ENCODE data around the gene BAG2.

- TF ChIP-seq CEBPB (IDR thresholded peaks at IDR 0.05; ENCODE audit: borderline replicate concordance in 1 of 2, low read depth in 2 of 2, low read length in 2 of 2) (no peak), NFYA (IDR thresholded peaks at IDR 0.05; ENCODE audit: borderline replicate concordance, low read depth, low read length) (no peak), MTA2 (IDR thresholded peaks at IDR 0.05; ENCODE audit: low read depth) (no peak), EGR1 (IDR thresholded peaks at IDR 0.05; ENCODE audit: borderline replicate concordance in 1 of 2, low read depth in 2 of 2, low read length in 2 of 2) (no peak), RAD51 (IDR thresholded peaks at IDR 0.05) (no peak), NFXL1 (IDR thresholded peaks at IDR 0.05; ENCODE audit: borderline replicate concordance) (no peak), CTCF (IDR thresholded peaks at IDR 0.05 in 2 of 3, conservative IDR thresholded peaks at IDR 0.05 in 1 of 3; ENCODE audit: control insufficient read depth in 2 of 3, extremely low read depth in 1 of 3, insufficient read depth in 1 of 3, low read depth in 3 of 3, low read length in 3 of 3) (no peak), HCFC1 (IDR thresholded peaks at IDR 0.05; ENCODE audit: low read length) (no peak), SUZ12 (IDR thresholded peaks at IDR 0.05; ENCODE audit: unreplicated experiment) (no peak), E2F4 (IDR thresholded peaks at IDR 0.05; ENCODE audit: low read depth, low read length) (no peak), FOXK2 (IDR thresholded peaks at IDR 0.05) (no peak)
These were observed 8.5 kb downstream of the BAG2 start for GRCh38 chr6:57180596-57180995.

Data from GM12878 (cell line).